K562 (cell line): ENCODE measurements around the gene PHF21B. TPM values are rescaled to one million over a fixed set of nuclear protein-coding genes. Genes with fewer than 3 reads are reported as not detected.

Source experiments
- ATAC-seq: fragments of 200-7000 bp; cut with Tn5 transposase; 3 replicates; pipeline ENCODE4 v1.9.1; 2020; ENCODE audit warnings: moderate library complexity
- BruUV-seq: library from RNA; stranded (reverse); fragments of 400-500 nt; replicated peaks from 2 replicates; lab custom pipeline; 2021; lab: Mats Ljungman, UMichigan
- CTCF ChIA-PET: fragments of 300-600 bp; formaldehyde crosslinking; extraction: SDS; loops from one replicate; lab custom pipeline; 2021; ENCODE audit warnings: low intra/inter-chr PET ratio; lab: Yijun Ruan, JAX
- POLR2A ChIA-PET: fragments of 300-600, 350-650 bp; sonication (Branson Sonifier 250); formaldehyde crosslinking; extraction: SDS; loops from one replicate; lab custom pipeline; 2021; ENCODE audit warnings: antibody characterized with exemption, inconsistent platforms; lab: Yijun Ruan, JAX
- DNase-seq, 4 experiments: peaks; one replicate each; pipeline versions ENCODE4 v3.0.0 to v3.0.0-alpha.2; 2011 to 2018; ENCODE audit warnings: low spot score in 3 of 4, mixed read lengths in 3 of 4; ENCODE audit errors: extremely low read depth in 1 of 4
- FAIRE-seq: peaks from 2 replicates; lab custom pipeline; 2011; peaks lifted over from hg19 to GRCh38; lab: Jason Lieb, UNC
- H2AFZ ChIP-seq: 2 replicates; pipeline ENCODE4 v1.6.0; 2011; ENCODE audit warnings: low read depth, low read length, control low read depth, inconsistent platforms
- H3K27ac ChIP-seq: fragments of 200-600 bp; 3 replicates; pipeline ENCODE4 v1.8.0; 2011; ENCODE audit warnings: low read depth, mild to moderate bottlenecking, control low read depth, inconsistent platforms, low read length, moderate library complexity, mixed read lengths; ENCODE audit errors: extremely low read depth
- H3K27me3 ChIP-seq, 2 experiments: fragments of 300-600 bp in 1 of 2; 2 replicates in 1 of 2; 3 replicates in 1 of 2; pipeline versions ENCODE4 v1.6.0 to v1.8.0; 2011; ENCODE audit warnings: inconsistent platforms in 2 of 2, low read length in 2 of 2, mild to moderate bottlenecking in 1 of 2, mixed read lengths in 1 of 2, moderate library complexity in 1 of 2; ENCODE audit not compliant: control insufficient read depth in 2 of 2, insufficient read depth in 2 of 2
- H3K36me3 ChIP-seq: fragments of 300-600 bp; 3 replicates; pipeline ENCODE4 v1.8.0; 2011; ENCODE audit warnings: mild to moderate bottlenecking, low read length, inconsistent platforms; ENCODE audit not compliant: control insufficient read depth, insufficient read depth
- H3K4me1 ChIP-seq, 2 experiments: fragments of 200-600 bp in 1 of 2; replicated peaks in 1 of 2; 2 replicates in 1 of 2; 3 replicates in 1 of 2; pipeline versions ENCODE4 v1.5.1 to v1.8.0; 2011; ENCODE audit warnings: inconsistent platforms in 2 of 2, low read length in 2 of 2, mild to moderate bottlenecking in 1 of 2, mixed read lengths in 1 of 2, moderate library complexity in 1 of 2; ENCODE audit not compliant: control insufficient read depth in 2 of 2, insufficient read depth in 2 of 2
- H3K4me2 ChIP-seq: 2 replicates; pipeline ENCODE4 v1.6.1; 2011; ENCODE audit warnings: low read length, control low read depth, inconsistent platforms, mixed read lengths; ENCODE audit not compliant: insufficient read depth
- H3K4me3 ChIP-seq: fragments of 200-600 bp; sonication (generic), shearing (Covaris generic); 2 replicates; pipeline ENCODE4 v1.5.1; 2016; ENCODE audit warnings: control low read depth, inconsistent platforms
- H3K79me2 ChIP-seq: fragments of 200-600 bp; 3 replicates; pipeline ENCODE4 v1.8.0; 2011; ENCODE audit warnings: low read length, inconsistent platforms; ENCODE audit not compliant: control insufficient read depth, insufficient read depth
- H3K9ac ChIP-seq, 2 experiments: 2 replicates each; pipeline versions ENCODE4 v1.6.0 to v1.6.1; 2011; ENCODE audit warnings: low read depth in 2 of 2, low read length in 2 of 2, control low read depth in 1 of 2, inconsistent platforms in 1 of 2, mild to moderate bottlenecking in 1 of 2, mixed read lengths in 1 of 2; ENCODE audit not compliant: insufficient read depth in 1 of 2
- H3K9me1 ChIP-seq: one replicate; pipeline ENCODE4 v1.6.0; 2011; ENCODE audit warnings: inconsistent platforms, mild to moderate bottlenecking, low read length, moderate library complexity; ENCODE audit not compliant: control insufficient read depth, insufficient read depth
- H3K9me3 ChIP-seq: replicated peaks from 2 replicates; pipeline ENCODE4 v1.5.1; 2011; ENCODE audit warnings: low read depth, low read length, inconsistent platforms; ENCODE audit not compliant: control insufficient read depth, insufficient read depth
- H4K20me1 ChIP-seq: replicated peaks from 2 replicates; pipeline ENCODE4 v1.6.1; 2011; ENCODE audit warnings: low read length, inconsistent platforms, mixed read lengths; ENCODE audit not compliant: control insufficient read depth, insufficient read depth
- BCLAF1 ChIP-seq, 2 experiments: fragments of 450-650 bp in 1 of 2; IDR thresholded peaks; 2 replicates each; pipeline ENCODE4 v1.6.1; 2011 to 2017; ENCODE audit warnings: low read depth in 2 of 2, antibody characterized with exemption in 1 of 2, borderline replicate concordance in 1 of 2, low read length in 1 of 2, mild to moderate bottlenecking in 1 of 2, mixed read lengths in 1 of 2; ENCODE audit not compliant: control insufficient read depth in 1 of 2
- CXXC5 ChIP-seq: fragments of 250-450 bp; sonication (Bioruptor Pico); IDR thresholded peaks from 2 replicates; pipeline ENCODE4 v1.8.0; 2022; ENCODE audit warnings: inconsistent platforms, mild to moderate bottlenecking, moderate library complexity
- HBP1 ChIP-seq: fragments of 450-650 bp; formaldehyde crosslinking; IDR thresholded peaks from 2 replicates; pipeline ENCODE4 v1.4.0; 2022; ENCODE audit warnings: missing genetic modification characterization
- HINFP ChIP-seq: fragments of 450-650 bp; conservative IDR thresholded peaks from 2 replicates; pipeline ENCODE4 v1.6.1; 2016; ENCODE audit warnings: missing genetic modification characterization, low read depth, mild to moderate bottlenecking, control low read depth, missing compliant biosample characterization
- HNRNPL ChIP-seq: fragments of 200-400 bp; formaldehyde crosslinking; IDR thresholded peaks from 2 replicates; pipeline ENCODE4 v1.6.1; 2017; ENCODE audit warnings: low read depth, mild to moderate bottlenecking, low read length
- MYBL2 ChIP-seq, 2 experiments: fragments of 450-650 bp in 1 of 2; sonication (generic) in 1 of 2; formaldehyde crosslinking in 1 of 2; IDR thresholded peaks; 2 replicates each; pipeline versions ENCODE4 v1.6.1 to v1.8.1; 2017 to 2022; ENCODE audit warnings: borderline replicate concordance in 1 of 2, inconsistent platforms in 1 of 2, low read depth in 1 of 2, mild to moderate bottlenecking in 1 of 2, missing genetic modification reagents in 1 of 2, moderate library complexity in 1 of 2
- POLR2G ChIP-seq: fragments of 200-400 bp; formaldehyde crosslinking; IDR thresholded peaks from 2 replicates; pipeline ENCODE4 v1.6.1; 2017; ENCODE audit warnings: low read depth, mild to moderate bottlenecking, antibody characterized with exemption, low read length, moderate library complexity
- PRPF4 ChIP-seq: fragments of 200-400 bp; formaldehyde crosslinking; IDR thresholded peaks from one replicate; pipeline ENCODE4 v1.6.1; 2017; ENCODE audit warnings: low read length, low read depth, mild to moderate bottlenecking; ENCODE audit not compliant: insufficient read depth, poor library complexity, severe bottlenecking
- RAD51 ChIP-seq: fragments of 450-650 bp; IDR thresholded peaks from 2 replicates; pipeline ENCODE4 v1.7.1; 2016; ENCODE audit warnings: low read depth, mild to moderate bottlenecking, borderline replicate concordance
- RBM22 ChIP-seq: fragments of 200-400 bp; formaldehyde crosslinking; IDR thresholded peaks from 2 replicates; pipeline ENCODE4 v1.6.1; 2018; ENCODE audit warnings: low read length, low read depth; ENCODE audit not compliant: poor library complexity, severe bottlenecking
- SNAPC5 ChIP-seq: fragments of 250-450 bp; sonication (Bioruptor Pico); IDR thresholded peaks from 2 replicates; pipeline ENCODE4 v1.8.0; 2021; ENCODE audit warnings: moderate library complexity, mild to moderate bottlenecking, inconsistent platforms
- SRSF3 ChIP-seq: fragments of 200-400 bp; formaldehyde crosslinking; IDR thresholded peaks from 2 replicates; pipeline ENCODE4 v1.6.1; 2016; ENCODE audit warnings: mild to moderate bottlenecking, low read length, moderate library complexity; ENCODE audit not compliant: insufficient read depth
- TGIF2 ChIP-seq: sonication (generic); formaldehyde crosslinking; IDR thresholded peaks from 2 replicates; pipeline ENCODE4 v1.8.1; 2022; ENCODE audit warnings: mild to moderate bottlenecking, missing genetic modification reagents, moderate library complexity
- XRCC5 ChIP-seq: fragments of 200-400 bp; formaldehyde crosslinking; IDR thresholded peaks from 2 replicates; pipeline ENCODE4 v1.6.1; 2017; ENCODE audit warnings: low read depth, mild to moderate bottlenecking, low read length
- ZNF140 ChIP-seq: fragments of 250-450 bp; sonication (Bioruptor Pico); IDR thresholded peaks from 2 replicates; pipeline ENCODE4 v1.8.0; 2021; ENCODE audit warnings: moderate library complexity, mild to moderate bottlenecking, inconsistent platforms
- ZNF77 ChIP-seq: fragments of 250-450 bp; sonication (Bioruptor Pico); IDR thresholded peaks from 2 replicates; pipeline ENCODE4 v1.5.0; 2020
- WGBS: fragments of 100-300 bp; shearing (Covaris generic); methylation state at CpG from one replicate; pipeline ENCODE4 v1.1.6; 2016; ENCODE audit warnings: low coverage, mixed read lengths; ENCODE audit not compliant: insufficient coverage; ENCODE audit errors: missing lambda C conversion rate; 5-methylcytosine and 5-hydroxymethylcytosine counted together
- in situ Hi-C: fragments of 300-500 bp; cut with MboI; formaldehyde crosslinking; loops from 4 replicates; pipeline ENCODE4 v1.15.0; 2018; ENCODE audit warnings: inconsistent platforms, mixed read lengths
- intact Hi-C: fragments of 100-400 bp; cut with micrococcal nuclease; formaldehyde crosslinking; loops from 2 replicates; pipeline ENCODE4 v1.14.2; 2022
- polyA plus RNA-seq, 8 experiments: library from polyadenylated mRNA; depleted of rRNA in 4 of 8; stranded (reverse) in 5 of 8; unstranded in 3 of 8; fragments of >200 nt; fragmentation: Nextera tagmentation in 2 of 8; fragmentation: Illumina TruSeq in 1 of 8; extraction: Ambion mirVana in 2 of 8; extraction: Trizol in 1 of 8; gene quantifications; 2 replicates each; pipeline versions ENCODE4 v1.2.1 to v1.2.3, GENCODE V29; 2011 to 2014; ENCODE audit warnings: inconsistent platforms in 1 of 8, missing spikeins in 1 of 8
- total RNA-seq, 7 experiments: library from RNA; depleted of rRNA in 6 of 7; stranded (reverse); fragments of >200 nt in 6 of 7; fragmentation: Illumina TruSeq in 2 of 7; extraction: Trizol in 2 of 7; gene quantifications; 2 replicates each; pipeline versions ENCODE4 v1.2.1 to v1.2.3, GENCODE V29; 2011 to 2021; ENCODE audit warnings: low replicate concordance in 1 of 7

Gene PHF21B
- total and polyA plus RNA-seq, 9 of the 15 experiments (the other 6 are each of a cell fraction or from before 2014, with no cell fraction given), result 0.04 TPM; not detected in 8

- H3K4me3 ChIP-seq, result no peak overlapping the region
- ATAC-seq, result no peak
- no peak overlapping the region for H3K4me2 ChIP-seq
- WGBS, result 3% methylated on average over 20 of the region's 24 CpGs
- H3K36me3 ChIP-seq, result no peaks in the 10 kb centered on the region
- POLR2A ChIA-PET, result no interaction called here
- H2AFZ ChIP-seq, result no peak overlapping the region
- BruUV-seq, result no TSS peak
- intact Hi-C loops (no loop called here), in situ Hi-C loops (no loop called here)
- no peak overlapping the region for H3K9ac ChIP-seq
- H4K20me1 ChIP-seq, result no peaks in the 10 kb centered on the region
- DNase-seq, result no peak
- CTCF ChIA-PET, result no interaction called here
- FAIRE-seq, result no peak
- H3K79me2 ChIP-seq, result no peaks in the 10 kb centered on the region
- H3K27me3 ChIP-seq, result peaks cover 10 to 33% of the 10 kb centered on the region in 2 experiments; a peak in 4 of 5 replicates
- no peaks in the 10 kb centered on the region for H3K9me1 ChIP-seq
- no peaks in the 10 kb centered on the region for H3K4me1 ChIP-seq
- H3K9me3 ChIP-seq, result no peaks in the 10 kb centered on the region
- no peak overlapping the region for H3K27ac ChIP-seq
- TF ChIP-seq CXXC5 (CRISPR knock-in tag) (no peak), XRCC5 (no peak), ZNF140 (CRISPR knock-in tag) (no peak), TGIF2 (no peak), HBP1 (no peak), SNAPC5 (CRISPR knock-in tag) (no peak), PRPF4 (no peak), SRSF3 (no peak), RBM22 (no peak), MYBL2 (IDR thresholded peaks at IDR 0.05; ENCODE audit: low read depth) (no peak), MYBL2 (CRISPR knock-in tag; IDR thresholded peaks at IDR 0.05; ENCODE audit: borderline replicate concordance) (no peak), ZNF77 (CRISPR knock-in tag) (no peak), RAD51 (no peak), HINFP (tag) (no peak), POLR2G (no peak), HNRNPL (no peak), BCLAF1 (IDR thresholded peaks at IDR 0.05; ENCODE audit: borderline replicate concordance in 1 of 2, control insufficient read depth in 1 of 2, low read depth in 2 of 2, low read length in 1 of 2) (no peak)
Measured at GRCh38 chr22:44881624-44882023, 128.2 kb downstream of the PHF21B start.
